IMR-90 (cell line): ENCODE results near the gene PSMD8. TPM values are rescaled to one million over a fixed set of nuclear protein-coding genes. Genes with fewer than 3 reads are reported as not detected.

ENCODE experiments used
- ATAC-seq: fragments of 200-7000 bp; cut with Tn5 transposase; 2 replicates; pipeline ENCODE4 v1.9.1; 2020; ENCODE audit warnings: low read depth, mild to moderate bottlenecking, moderate library complexity
- BruUV-seq: library from RNA; stranded (reverse); fragments of 400-500 nt; replicated peaks from 2 replicates; lab custom pipeline; 2021; lab: Mats Ljungman, UMichigan
- CTCF ChIA-PET: fragments of 300-600 bp; formaldehyde crosslinking; extraction: SDS; loops from one replicate; lab custom pipeline; 2021; ENCODE audit warnings: antibody characterized with exemption; lab: Yijun Ruan, JAX
- POLR2A ChIA-PET: fragments of 300-600 bp; sonication (Branson Sonifier 250); formaldehyde crosslinking; loops from one replicate; lab custom pipeline; 2022; ENCODE audit warnings: antibody characterized with exemption; ENCODE audit not compliant: unreplicated experiment; lab: Charles Lee
- DNase-seq: peaks from one replicate; pipeline ENCODE4 v3.0.0; 2013
- H2AFZ ChIP-seq: replicated peaks from 2 replicates; pipeline ENCODE3; 2013; ENCODE audit warnings: low read length, mild to moderate bottlenecking; ENCODE audit not compliant: poor library complexity
- H2AK5ac ChIP-seq: 2 replicates; pipeline ENCODE4 v1.6.1; 2013; ENCODE audit warnings: low read depth, low read length, inconsistent platforms
- H2AK9ac ChIP-seq: replicated peaks from 2 replicates; pipeline ENCODE3; 2013; ENCODE audit warnings: mild to moderate bottlenecking, low read depth, low read length, moderate library complexity; ENCODE audit not compliant: poor library complexity
- H2BK120ac ChIP-seq: 2 replicates; pipeline ENCODE4 v1.6.1; 2013; ENCODE audit warnings: low read depth, low read length, inconsistent platforms
- H2BK15ac ChIP-seq: 3 replicates; pipeline ENCODE4 v1.6.1; 2013; ENCODE audit warnings: low read depth, low read length, inconsistent platforms
- H2BK20ac ChIP-seq: 2 replicates; pipeline ENCODE4 v1.6.1; 2013; ENCODE audit warnings: low read depth, mild to moderate bottlenecking, inconsistent platforms, low read length, moderate library complexity
- H2BK5ac ChIP-seq: 2 replicates; pipeline ENCODE4 v1.6.1; 2013; ENCODE audit warnings: mild to moderate bottlenecking, low read depth, low read length, inconsistent platforms; ENCODE audit not compliant: poor library complexity, severe bottlenecking
- H3K14ac ChIP-seq: replicated peaks from 2 replicates; pipeline ENCODE4 v1.6.1; 2013; ENCODE audit warnings: low read depth, low read length, inconsistent platforms
- H3K18ac ChIP-seq: 2 replicates; pipeline ENCODE4 v1.6.1; 2013; ENCODE audit warnings: low read depth, low read length, control low read depth
- H3K23ac ChIP-seq: 2 replicates; pipeline ENCODE4 v1.6.1; 2013; ENCODE audit warnings: low read depth, low read length, inconsistent platforms
- H3K27ac ChIP-seq: 2 replicates; pipeline ENCODE4 v1.5.1; 2013; ENCODE audit warnings: mild to moderate bottlenecking, control low read depth, low read length; ENCODE audit not compliant: insufficient read depth
- H3K27me3 ChIP-seq: 2 replicates; pipeline ENCODE4 v1.6.1; 2013; ENCODE audit warnings: low read length; ENCODE audit not compliant: control insufficient read depth, insufficient read depth
- H3K36me3 ChIP-seq: 2 replicates; pipeline ENCODE4 v1.6.1; 2013; ENCODE audit warnings: low read length, mixed read lengths; ENCODE audit not compliant: control insufficient read depth, insufficient read depth
- H3K4ac ChIP-seq: 2 replicates; pipeline ENCODE4 v1.6.1; 2013; ENCODE audit warnings: low read depth, low read length, inconsistent platforms
- H3K4me1 ChIP-seq: 2 replicates; pipeline ENCODE4 v1.6.1; 2013; ENCODE audit warnings: low read length, mixed read lengths; ENCODE audit not compliant: control insufficient read depth, insufficient read depth
- H3K4me2 ChIP-seq: 2 replicates; pipeline ENCODE4 v1.6.1; 2013; ENCODE audit warnings: low read depth, mild to moderate bottlenecking, control low read depth, low read length, moderate library complexity
- H3K4me3 ChIP-seq: 2 replicates; pipeline ENCODE4 v1.5.1; 2013; ENCODE audit warnings: low read depth, mild to moderate bottlenecking, control low read depth, low read length, moderate library complexity; ENCODE audit not compliant: insufficient read depth
- H3K56ac ChIP-seq: 2 replicates; pipeline ENCODE4 v1.6.1; 2013; ENCODE audit warnings: low read length, inconsistent platforms; ENCODE audit not compliant: insufficient read depth; ENCODE audit errors: extremely low read depth
- H3K79me1 ChIP-seq, 2 experiments: 2 replicates each; pipeline ENCODE4 v1.6.1; 2013; ENCODE audit warnings: low read length in 2 of 2, inconsistent platforms in 1 of 2, low read depth in 1 of 2
- H3K9ac ChIP-seq: 2 replicates; pipeline ENCODE4 v1.6.1; 2013; ENCODE audit warnings: low read depth, low read length, control low read depth
- H3K9me1 ChIP-seq: 2 replicates; pipeline ENCODE4 v1.6.1; 2013; ENCODE audit warnings: low read length, inconsistent platforms; ENCODE audit not compliant: insufficient read depth
- H3K9me3 ChIP-seq: 2 replicates; pipeline ENCODE4 v1.6.1; 2013; ENCODE audit warnings: low read length; ENCODE audit not compliant: control insufficient read depth, insufficient read depth
- H4K20me1 ChIP-seq: 2 replicates; pipeline ENCODE4 v1.6.1; 2013; ENCODE audit warnings: low read length, inconsistent platforms; ENCODE audit not compliant: insufficient read depth
- H4K5ac ChIP-seq: 2 replicates; pipeline ENCODE4 v1.6.1; 2013; ENCODE audit warnings: mild to moderate bottlenecking, low read depth, low read length, control low read depth
- H4K8ac ChIP-seq, 2 experiments: 2 replicates each; pipeline ENCODE4 v1.6.1; 2013; ENCODE audit warnings: low read depth in 2 of 2, low read length in 2 of 2, control low read depth in 1 of 2, inconsistent platforms in 1 of 2
- H4K91ac ChIP-seq: 2 replicates; pipeline ENCODE4 v1.6.1; 2013; ENCODE audit warnings: low read depth, low read length, inconsistent platforms; ENCODE audit not compliant: insufficient read depth
- BHLHE40 ChIP-seq: fragments of 150-350 bp; IDR thresholded peaks from 2 replicates; pipeline ENCODE4 v1.6.1; 2016; ENCODE audit warnings: mild to moderate bottlenecking, low read depth, low read length
- CHD1 ChIP-seq: IDR thresholded peaks from 2 replicates; pipeline ENCODE4 v1.6.1; 2012; ENCODE audit warnings: low read depth, low read length, improper control_type of control experiment
- CTCF ChIP-seq: conservative IDR thresholded peaks from 2 replicates; pipeline ENCODE4 v1.5.1; 2012; ENCODE audit warnings: mild to moderate bottlenecking, low read depth, low read length, improper control_type of control experiment
- MAFK ChIP-seq: IDR thresholded peaks from 2 replicates; pipeline ENCODE4 v1.6.1; 2012; ENCODE audit warnings: low read depth, low read length, improper control_type of control experiment
- NFE2L2 ChIP-seq: fragments of 150-350 bp; IDR thresholded peaks from 2 replicates; pipeline ENCODE4 v1.6.1; 2016; ENCODE audit warnings: low read depth, mild to moderate bottlenecking, low read length
- WGBS, 2 experiments: methylation state at CpG; one replicate each; pipeline versions ENCODE4 v1.1.5 to v1.1.7; 2013; ENCODE audit warnings: missing lambda C conversion rate in 2 of 2; ENCODE audit not compliant: insufficient read length in 1 of 2; ENCODE audit errors: extremely low coverage in 2 of 2; 5-methylcytosine and 5-hydroxymethylcytosine counted together
- dilution Hi-C: fragments of 300-500 bp; cut with HindIII; formaldehyde crosslinking; loops from one replicate; pipeline ENCODE4 v1.14.3; 2018; ENCODE audit warnings: low sequenced_read_pairs; ENCODE audit not compliant: unreplicated experiment
- in situ Hi-C: fragments of 300-500 bp; cut with MboI; formaldehyde crosslinking; loops from 3 replicates; pipeline ENCODE4 v1.14.3; 2019; ENCODE audit warnings: low sequenced_read_pairs, inconsistent platforms, mixed read lengths
- intact Hi-C: fragments of 100-400 bp; cut with micrococcal nuclease; formaldehyde crosslinking; loops from 2 replicates; pipeline ENCODE4 v1.10.0; 2022
- polyA plus RNA-seq, 3 experiments: library from polyadenylated mRNA; depleted of rRNA; stranded (reverse); fragments of >200 nt; gene quantifications; 2 replicates each; pipeline ENCODE4 v1.2.3, GENCODE V29; 2012; ENCODE audit warnings: low replicate concordance in 1 of 3
- total RNA-seq: library from RNA; depleted of rRNA; stranded (reverse); fragments of >200 nt; gene quantifications from 2 replicates; pipeline ENCODE4 v1.2.3, GENCODE V29; 2012
- TF ChIP-seq, protein P1 (sequence below): fragments of 150-350 bp; IDR thresholded peaks from 2 replicates; pipeline ENCODE4 v1.6.1; 2016; ENCODE audit warnings: low read depth, mild to moderate bottlenecking, low read length, moderate library complexity, borderline replicate concordance

The PSMD8 gene
- total and polyA plus RNA-seq, 2 of the 4 experiments (the other 2 are of a cell fraction): 475 to 644 TPM

GRCh38 chr19:38391911-38392464 lies 17.6 kb downstream of the PSMD8 start:
- Histone ChIP-seq H3K9ac (no peak overlapping the region), H2BK5ac (no peak overlapping the region), H2AFZ (no peak overlapping the region), H4K5ac (no peak overlapping the region), H3K9me1 (peaks cover 7% of the 10 kb centered on the region), H4K91ac (no peak overlapping the region), H3K56ac (no peak overlapping the region), H2BK20ac (no peak overlapping the region), H2BK15ac (no peak overlapping the region), H4K8ac (no peak overlapping the region), H3K4me2 (no peak overlapping the region), H3K79me1 (peaks cover 11 to 35% of the 10 kb centered on the region in 2 experiments; a peak in 3 of 4 replicates), H3K14ac (no peak overlapping the region), H3K18ac (no peak overlapping the region), H3K9me3 (no peaks in the 10 kb centered on the region), H3K27me3 (no peaks in the 10 kb centered on the region), H3K23ac (0 out of 2 replicates have a peak overlapping the region, but pooled peaks have one; percentile 24), H3K4me3 (no peak overlapping the region), H2BK120ac (no peak overlapping the region), H3K4ac (no peak overlapping the region), H2AK9ac (peak overlapping the region; percentile 61), H3K27ac (no peak overlapping the region), H4K20me1 (peaks cover 8% of the 10 kb centered on the region; the same call in 1 of the 2 replicates), H3K4me1 (peaks cover 4% of the 10 kb centered on the region), H2AK5ac (peak overlapping the region; percentile 8), H3K36me3 (peaks cover 25% of the 10 kb centered on the region)
- DNase-seq: no peak
- intact Hi-C loops: no loop called here
- no peak for ATAC-seq
- ChIA-PET CTCF (interaction anchor here (1.0 kb wide), 1 partner anchor 11 kb away, joined by 3 read pairs; the partner anchor contains the start of gene FAM98C), POLR2A (no interaction called here)
- WGBS, 2 experiments: 80% methylated on average over 2 of the region's 8 CpGs; no CpG with 5 or more reads in 1 of the 2 experiments
- in situ Hi-C loops: no loop called here
- BruUV-seq: no TSS peak
- dilution Hi-C loops: no loop called here
- TF ChIP-seq, protein P1, sequence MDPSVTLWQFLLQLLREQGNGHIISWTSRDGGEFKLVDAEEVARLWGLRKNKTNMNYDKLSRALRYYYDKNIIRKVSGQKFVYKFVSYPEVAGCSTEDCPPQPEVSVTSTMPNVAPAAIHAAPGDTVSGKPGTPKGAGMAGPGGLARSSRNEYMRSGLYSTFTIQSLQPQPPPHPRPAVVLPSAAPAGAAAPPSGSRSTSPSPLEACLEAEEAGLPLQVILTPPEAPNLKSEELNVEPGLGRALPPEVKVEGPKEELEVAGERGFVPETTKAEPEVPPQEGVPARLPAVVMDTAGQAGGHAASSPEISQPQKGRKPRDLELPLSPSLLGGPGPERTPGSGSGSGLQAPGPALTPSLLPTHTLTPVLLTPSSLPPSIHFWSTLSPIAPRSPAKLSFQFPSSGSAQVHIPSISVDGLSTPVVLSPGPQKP: no peak
- TF ChIP-seq MAFK (no peak), NFE2L2 (no peak), CTCF (no peak), BHLHE40 (no peak), CHD1 (no peak)
